ENCODE data around the gene IGSF9B.

IGSF9B gene

DNA sequence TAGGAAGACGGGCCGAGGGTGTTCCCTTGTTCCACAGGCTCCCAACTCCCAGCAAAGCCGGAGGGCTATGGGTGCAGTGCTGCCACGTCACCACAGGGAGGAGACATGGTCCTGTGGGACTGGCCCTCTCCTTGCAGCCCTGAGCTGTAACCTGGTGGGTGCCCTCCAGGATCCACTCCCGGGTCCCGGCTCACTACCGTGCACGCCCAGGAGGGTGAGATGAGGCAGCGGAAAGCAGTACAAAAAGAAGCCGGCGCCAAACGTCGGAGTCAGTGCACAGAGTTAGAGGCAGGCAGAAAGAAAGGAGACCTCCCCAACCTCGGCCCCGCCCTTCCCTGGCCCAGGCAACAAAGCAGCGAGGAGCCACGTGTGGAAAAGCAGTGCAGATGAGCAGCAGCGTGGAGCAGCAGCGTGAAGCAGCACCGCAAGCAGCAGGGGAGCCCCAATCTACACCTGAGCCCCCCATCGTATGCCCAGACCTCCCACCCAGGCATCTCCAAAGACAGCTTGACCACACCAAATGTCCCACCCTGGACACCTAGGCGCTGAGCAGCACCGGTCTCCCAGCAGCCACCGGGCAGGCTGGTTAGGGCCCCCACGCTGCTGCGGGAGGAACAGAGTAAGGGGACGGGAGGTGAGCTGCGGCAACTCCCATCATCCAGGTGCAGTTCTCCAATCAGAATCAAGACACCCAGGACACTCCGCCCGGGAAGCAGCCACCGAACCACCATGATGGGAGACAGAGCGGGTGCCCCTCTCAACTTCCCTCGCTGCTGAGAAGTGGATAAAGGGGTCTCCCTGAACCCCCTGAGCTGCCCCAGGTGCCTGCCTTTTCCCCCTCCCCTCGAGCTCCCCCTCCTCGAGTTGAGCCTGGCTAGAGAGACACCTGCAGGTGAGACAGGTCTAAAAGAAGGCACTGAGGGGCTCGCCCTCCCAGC is 28.8 kb downstream of the IGSF9B start (continued):
- TF ChIP-seq, protein P1, sequence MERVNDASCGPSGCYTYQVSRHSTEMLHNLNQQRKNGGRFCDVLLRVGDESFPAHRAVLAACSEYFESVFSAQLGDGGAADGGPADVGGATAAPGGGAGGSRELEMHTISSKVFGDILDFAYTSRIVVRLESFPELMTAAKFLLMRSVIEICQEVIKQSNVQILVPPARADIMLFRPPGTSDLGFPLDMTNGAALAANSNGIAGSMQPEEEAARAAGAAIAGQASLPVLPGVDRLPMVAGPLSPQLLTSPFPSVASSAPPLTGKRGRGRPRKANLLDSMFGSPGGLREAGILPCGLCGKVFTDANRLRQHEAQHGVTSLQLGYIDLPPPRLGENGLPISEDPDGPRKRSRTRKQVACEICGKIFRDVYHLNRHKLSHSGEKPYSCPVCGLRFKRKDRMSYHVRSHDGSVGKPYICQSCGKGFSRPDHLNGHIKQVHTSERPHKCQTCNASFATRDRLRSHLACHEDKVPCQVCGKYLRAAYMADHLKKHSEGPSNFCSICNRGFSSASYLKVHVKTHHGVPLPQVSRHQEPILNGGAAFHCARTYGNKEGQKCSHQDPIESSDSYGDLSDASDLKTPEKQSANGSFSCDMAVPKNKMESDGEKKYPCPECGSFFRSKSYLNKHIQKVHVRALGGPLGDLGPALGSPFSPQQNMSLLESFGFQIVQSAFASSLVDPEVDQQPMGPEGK (CRISPR knock-in tag; IDR thresholded peaks at IDR 0.05; ENCODE audit: borderline replicate concordance) = no peak
- TF ChIP-seq ISL1 (CRISPR knock-in tag; IDR thresholded peaks at IDR 0.05) (no peak), ESRRG (CRISPR knock-in tag; IDR thresholded peaks at IDR 0.05) (no peak), ZNF70 (CRISPR knock-in tag; IDR thresholded peaks at IDR 0.05) (no peak)

GRCh38 chr11:133926466-133927246 is 30.1 kb downstream of the IGSF9B start:
- TF ChIP-seq GLIS3 (CRISPR knock-in tag; IDR thresholded peaks at IDR 0.05) (no peak), OSR1 (CRISPR knock-in tag; IDR thresholded peaks at IDR 0.05) (no peak), ESRRG (CRISPR knock-in tag; IDR thresholded peaks at IDR 0.05) (no peak), PPARA (CRISPR knock-in tag; IDR thresholded peaks at IDR 0.05; ENCODE audit: borderline replicate concordance) (no peak), CSDC2 (CRISPR knock-in tag; IDR thresholded peaks at IDR 0.05) (no peak), ZFP3 (CRISPR knock-in tag; IDR thresholded peaks at IDR 0.05) (no peak), ZNF70 (CRISPR knock-in tag; IDR thresholded peaks at IDR 0.05) (no peak), ARNTL (CRISPR knock-in tag; IDR thresholded peaks at IDR 0.05; ENCODE audit: borderline replicate concordance, low read depth) (no peak), ISL1 (CRISPR knock-in tag; IDR thresholded peaks at IDR 0.05) (no peak), ZFP30 (CRISPR knock-in tag; IDR thresholded peaks at IDR 0.05) (no peak), ZNF565 (CRISPR knock-in tag; conservative IDR thresholded peaks at IDR 0.05; ENCODE audit: low read depth) (no peak), POU6F1 (CRISPR knock-in tag; IDR thresholded peaks at IDR 0.05; ENCODE audit: borderline replicate concordance, low read depth) (no peak), BACH2 (CRISPR knock-in tag; IDR thresholded peaks at IDR 0.05; ENCODE audit: borderline replicate concordance) (no peak), TCF4 (CRISPR knock-in tag; IDR thresholded peaks at IDR 0.05; ENCODE audit: borderline replicate concordance) (no peak), TOX (CRISPR knock-in tag; IDR thresholded peaks at IDR 0.05; ENCODE audit: borderline replicate concordance) (no peak)
- TF ChIP-seq, protein P2, sequence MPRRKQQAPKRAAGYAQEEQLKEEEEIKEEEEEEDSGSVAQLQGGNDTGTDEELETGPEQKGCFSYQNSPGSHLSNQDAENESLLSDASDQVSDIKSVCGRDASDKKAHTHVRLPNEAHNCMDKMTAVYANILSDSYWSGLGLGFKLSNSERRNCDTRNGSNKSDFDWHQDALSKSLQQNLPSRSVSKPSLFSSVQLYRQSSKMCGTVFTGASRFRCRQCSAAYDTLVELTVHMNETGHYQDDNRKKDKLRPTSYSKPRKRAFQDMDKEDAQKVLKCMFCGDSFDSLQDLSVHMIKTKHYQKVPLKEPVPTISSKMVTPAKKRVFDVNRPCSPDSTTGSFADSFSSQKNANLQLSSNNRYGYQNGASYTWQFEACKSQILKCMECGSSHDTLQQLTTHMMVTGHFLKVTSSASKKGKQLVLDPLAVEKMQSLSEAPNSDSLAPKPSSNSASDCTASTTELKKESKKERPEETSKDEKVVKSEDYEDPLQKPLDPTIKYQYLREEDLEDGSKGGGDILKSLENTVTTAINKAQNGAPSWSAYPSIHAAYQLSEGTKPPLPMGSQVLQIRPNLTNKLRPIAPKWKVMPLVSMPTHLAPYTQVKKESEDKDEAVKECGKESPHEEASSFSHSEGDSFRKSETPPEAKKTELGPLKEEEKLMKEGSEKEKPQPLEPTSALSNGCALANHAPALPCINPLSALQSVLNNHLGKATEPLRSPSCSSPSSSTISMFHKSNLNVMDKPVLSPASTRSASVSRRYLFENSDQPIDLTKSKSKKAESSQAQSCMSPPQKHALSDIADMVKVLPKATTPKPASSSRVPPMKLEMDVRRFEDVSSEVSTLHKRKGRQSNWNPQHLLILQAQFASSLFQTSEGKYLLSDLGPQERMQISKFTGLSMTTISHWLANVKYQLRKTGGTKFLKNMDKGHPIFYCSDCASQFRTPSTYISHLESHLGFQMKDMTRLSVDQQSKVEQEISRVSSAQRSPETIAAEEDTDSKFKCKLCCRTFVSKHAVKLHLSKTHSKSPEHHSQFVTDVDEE (CRISPR knock-in tag; IDR thresholded peaks at IDR 0.05) = no peak
- TF ChIP-seq, protein P3, sequence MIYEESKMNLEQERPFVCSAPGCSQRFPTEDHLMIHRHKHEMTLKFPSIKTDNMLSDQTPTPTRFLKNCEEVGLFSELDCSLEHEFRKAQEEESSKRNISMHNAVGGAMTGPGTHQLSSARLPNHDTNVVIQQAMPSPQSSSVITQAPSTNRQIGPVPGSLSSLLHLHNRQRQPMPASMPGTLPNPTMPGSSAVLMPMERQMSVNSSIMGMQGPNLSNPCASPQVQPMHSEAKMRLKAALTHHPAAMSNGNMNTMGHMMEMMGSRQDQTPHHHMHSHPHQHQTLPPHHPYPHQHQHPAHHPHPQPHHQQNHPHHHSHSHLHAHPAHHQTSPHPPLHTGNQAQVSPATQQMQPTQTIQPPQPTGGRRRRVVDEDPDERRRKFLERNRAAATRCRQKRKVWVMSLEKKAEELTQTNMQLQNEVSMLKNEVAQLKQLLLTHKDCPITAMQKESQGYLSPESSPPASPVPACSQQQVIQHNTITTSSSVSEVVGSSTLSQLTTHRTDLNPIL (CRISPR knock-in tag; IDR thresholded peaks at IDR 0.05; ENCODE audit: low read depth) = no peak
- no peak for ATAC-seq

- no peak for TF ChIP-seq ZFP3 (CRISPR knock-in tag; IDR thresholded peaks at IDR 0.05)
- TF ChIP-seq, protein P1 (CRISPR knock-in tag; IDR thresholded peaks at IDR 0.05; ENCODE audit: borderline replicate concordance) = no peak
- no peak for TF ChIP-seq SNAI2 (CRISPR knock-in tag; IDR thresholded peaks at IDR 0.05)
- no peak for TF ChIP-seq ISL1 (CRISPR knock-in tag; IDR thresholded peaks at IDR 0.05)
- TF ChIP-seq, protein P4, sequence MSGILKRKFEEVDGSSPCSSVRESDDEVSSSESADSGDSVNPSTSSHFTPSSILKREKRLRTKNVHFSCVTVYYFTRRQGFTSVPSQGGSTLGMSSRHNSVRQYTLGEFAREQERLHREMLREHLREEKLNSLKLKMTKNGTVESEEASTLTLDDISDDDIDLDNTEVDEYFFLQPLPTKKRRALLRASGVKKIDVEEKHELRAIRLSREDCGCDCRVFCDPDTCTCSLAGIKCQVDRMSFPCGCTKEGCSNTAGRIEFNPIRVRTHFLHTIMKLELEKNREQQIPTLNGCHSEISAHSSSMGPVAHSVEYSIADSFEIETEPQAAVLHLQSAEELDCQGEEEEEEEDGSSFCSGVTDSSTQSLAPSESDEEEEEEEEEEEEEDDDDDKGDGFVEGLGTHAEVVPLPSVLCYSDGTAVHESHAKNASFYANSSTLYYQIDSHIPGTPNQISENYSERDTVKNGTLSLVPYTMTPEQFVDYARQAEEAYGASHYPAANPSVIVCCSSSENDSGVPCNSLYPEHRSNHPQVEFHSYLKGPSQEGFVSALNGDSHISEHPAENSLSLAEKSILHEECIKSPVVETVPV (CRISPR knock-in tag; IDR thresholded peaks at IDR 0.05) = no peak
- TF ChIP-seq ESRRG (CRISPR knock-in tag; IDR thresholded peaks at IDR 0.05) = no peak
- no peak for ATAC-seq
Measured at GRCh38 chr11:133925756-133926155, 31.0 kb downstream of the IGSF9B start.
